Activated naive CD4-positive, alpha-beta T cell treated with anti-CD3 and anti-CD28 coated beads for 36 hours (primary cell): ENCODE results near the gene IL36G. TPM values are rescaled to one million over a fixed set of nuclear protein-coding genes. Genes with fewer than 3 reads are reported as not detected.

Experiments used
- CTCF ChIA-PET: fragments of 350-600 bp; sonication (Branson Sonifier 250); formaldehyde crosslinking; loops from one replicate; lab custom pipeline; 2021; ENCODE audit warnings: antibody characterized with exemption; lab: Charles Lee
- DNase-seq: peaks from one replicate; pipeline ENCODE4 v3.0.0-alpha.2; 2020
- H3K27ac Mint-ChIP-seq: one replicate; pipeline ENCODE4 v1.8.0; 2021; ENCODE audit warnings: mild to moderate bottlenecking, mixed read lengths
- H3K27me3 Mint-ChIP-seq: one replicate; pipeline ENCODE4 v1.8.0; 2021; ENCODE audit warnings: low read depth, mixed read lengths
- H3K36me3 Mint-ChIP-seq: one replicate; pipeline ENCODE4 v1.8.0; 2021; ENCODE audit warnings: low read depth, mixed read lengths
- H3K4me1 Mint-ChIP-seq: one replicate; pipeline ENCODE4 v1.8.0; 2021; ENCODE audit warnings: low read depth, mixed read lengths
- H3K4me3 Mint-ChIP-seq: one replicate; pipeline ENCODE4 v1.8.0; 2021; ENCODE audit warnings: mild to moderate bottlenecking, moderate library complexity, mixed read lengths
- H3K9me3 Mint-ChIP-seq: one replicate; pipeline ENCODE4 v1.8.0; 2021; ENCODE audit warnings: mixed read lengths
- intact Hi-C: fragments of 100-400 bp; cut with micrococcal nuclease; formaldehyde crosslinking; loops from one replicate; pipeline ENCODE4 v1.15.1; 2023
- total RNA-seq, 2 experiments: library from RNA; stranded (reverse); gene quantifications; one replicate each; pipeline ENCODE4 v1.2.3, GENCODE V29; 2021

The IL36G gene
- total RNA-seq, 2 experiments from 2014 or later: not detected

- no peak overlapping the region for H3K27ac Mint-ChIP-seq
- intact Hi-C loops: no loop called here
- CTCF ChIA-PET: no interaction called here
These were observed 29.4 kb downstream of the IL36G start for GRCh38 chr2:113007250-113007649.

GRCh38 chr2:113009622-113010021, 31.8 kb downstream of the IL36G start:
- Mint-ChIP-seq H3K4me3 (no peak overlapping the region), H3K27me3 (no peaks in the 10 kb centered on the region), H3K9me3 (no peaks in the 10 kb centered on the region), H3K4me1 (peaks cover 6% of the 10 kb centered on the region), H3K36me3 (no peaks in the 10 kb centered on the region), H3K27ac (no peak overlapping the region)
- intact Hi-C loops: no loop called here
- no peak for DNase-seq
- CTCF ChIA-PET: interaction anchor here (1.9 kb wide), 1 partner anchor 260 kb away, joined by 4 read pairs; no protein-coding TSS in a partner anchor

More at GRCh38 chr2:113007250-113007649, 29.4 kb downstream of the IL36G start:
- no peak for DNase-seq
- H3K36me3 Mint-ChIP-seq: no peaks in the 10 kb centered on the region
- no peak overlapping the region for H3K4me3 Mint-ChIP-seq
- no peaks in the 10 kb centered on the region for H3K9me3 Mint-ChIP-seq
- H3K4me1 Mint-ChIP-seq: peaks cover 6% of the 10 kb centered on the region
- H3K27me3 Mint-ChIP-seq: no peaks in the 10 kb centered on the region

GRCh38 chr2:113010088-113010487, 32.3 kb downstream of the IL36G start:
- H3K9me3 Mint-ChIP-seq: no peaks in the 10 kb centered on the region
- no peaks in the 10 kb centered on the region for H3K27me3 Mint-ChIP-seq
- peaks cover 6% of the 10 kb centered on the region for H3K4me1 Mint-ChIP-seq
- CTCF ChIA-PET: interaction anchor here (1.9 kb wide), 1 partner anchor 260 kb away, joined by 4 read pairs; no protein-coding TSS in a partner anchor
- no peaks in the 10 kb centered on the region for H3K36me3 Mint-ChIP-seq
- no peak for DNase-seq
- no peak overlapping the region for H3K27ac Mint-ChIP-seq
- intact Hi-C loops: no loop called here
- no peak overlapping the region for H3K4me3 Mint-ChIP-seq

GRCh38 chr2:113011108-113011507, 33.3 kb downstream of the IL36G start:
- Mint-ChIP-seq H3K4me1 (peaks cover 14% of the 10 kb centered on the region), H3K9me3 (no peaks in the 10 kb centered on the region), H3K27ac (no peak overlapping the region), H3K27me3 (no peaks in the 10 kb centered on the region), H3K4me3 (no peak overlapping the region), H3K36me3 (no peaks in the 10 kb centered on the region)
- DNase-seq: no peak
- intact Hi-C loops: no loop called here
- CTCF ChIA-PET: interaction anchor here (1.9 kb wide), 1 partner anchor 261 kb away, joined by 4 read pairs; no protein-coding TSS in a partner anchor

- intact Hi-C loops: no loop called here
These were observed 34.9 kb downstream of the IL36G start for GRCh38 chr2:113012436-113013335.

GRCh38 chr2:113013336-113013661, 35.5 kb downstream of the IL36G start:
- Mint-ChIP-seq H3K4me1 (peaks cover 17% of the 10 kb centered on the region), H3K36me3 (no peaks in the 10 kb centered on the region), H3K27me3 (no peaks in the 10 kb centered on the region), H3K4me3 (no peak overlapping the region), H3K9me3 (no peaks in the 10 kb centered on the region), H3K27ac (no peak overlapping the region)
- intact Hi-C loops: no loop called here
- no peak for DNase-seq
- CTCF ChIA-PET: no interaction called here

More at GRCh38 chr2:113012436-113013335, 34.9 kb downstream of the IL36G start:
- Mint-ChIP-seq H3K36me3 (no peaks in the 10 kb centered on the region), H3K4me3 (no peak overlapping the region), H3K9me3 (no peaks in the 10 kb centered on the region), H3K27me3 (no peaks in the 10 kb centered on the region), H3K4me1 (peaks cover 20% of the 10 kb centered on the region), H3K27ac (no peak overlapping the region)
- DNase-seq: no peak
- CTCF ChIA-PET: no interaction called here

GRCh38 chr2:113014067-113014466, 36.3 kb downstream of the IL36G start:
- Mint-ChIP-seq H3K27ac (no peak overlapping the region), H3K4me1 (peaks cover 17% of the 10 kb centered on the region), H3K9me3 (peaks cover 6% of the 10 kb centered on the region), H3K4me3 (no peak overlapping the region), H3K36me3 (no peaks in the 10 kb centered on the region), H3K27me3 (no peaks in the 10 kb centered on the region)
- no peak for DNase-seq
- intact Hi-C loops: no loop called here
- CTCF ChIA-PET: no interaction called here

- peaks cover 6% of the 10 kb centered on the region for H3K9me3 Mint-ChIP-seq
- CTCF ChIA-PET: no interaction called here
- H3K27me3 Mint-ChIP-seq: no peaks in the 10 kb centered on the region
These were observed 37.2 kb downstream of the IL36G start for GRCh38 chr2:113015042-113015441.

GRCh38 chr2:113015655-113016054, 37.8 kb downstream of the IL36G start:
- no peak for DNase-seq
- Mint-ChIP-seq H3K4me3 (no peak overlapping the region), H3K9me3 (peaks cover 6% of the 10 kb centered on the region), H3K4me1 (peaks cover 14% of the 10 kb centered on the region), H3K27ac (no peak overlapping the region), H3K36me3 (no peaks in the 10 kb centered on the region), H3K27me3 (no peaks in the 10 kb centered on the region)
- intact Hi-C loops: no loop called here
- CTCF ChIA-PET: no interaction called here

More at GRCh38 chr2:113015042-113015441, 37.2 kb downstream of the IL36G start:
- Mint-ChIP-seq H3K4me3 (no peak overlapping the region), H3K27ac (no peak overlapping the region), H3K4me1 (peaks cover 16% of the 10 kb centered on the region), H3K36me3 (no peaks in the 10 kb centered on the region)
- intact Hi-C loops: no loop called here
- no peak for DNase-seq

GRCh38 chr2:113018509-113018908, 40.7 kb downstream of the IL36G start:
- H3K9me3 Mint-ChIP-seq: peaks cover 6% of the 10 kb centered on the region
- intact Hi-C loops: no loop called here
- CTCF ChIA-PET: interaction anchor here (0.7 kb wide), 1 partner anchor 77 kb away, joined by 3 read pairs; no protein-coding TSS in a partner anchor
- H3K4me1 Mint-ChIP-seq: peaks cover 14% of the 10 kb centered on the region
- no peak overlapping the region for H3K27ac Mint-ChIP-seq
- H3K36me3 Mint-ChIP-seq: no peaks in the 10 kb centered on the region
- no peak overlapping the region for H3K4me3 Mint-ChIP-seq
- no peak for DNase-seq
- no peaks in the 10 kb centered on the region for H3K27me3 Mint-ChIP-seq

- CTCF ChIA-PET: no interaction called here
- Mint-ChIP-seq H3K4me3 (no peak overlapping the region), H3K36me3 (no peaks in the 10 kb centered on the region), H3K4me1 (peaks cover 4% of the 10 kb centered on the region), H3K27ac (no peak overlapping the region), H3K9me3 (peaks cover 6% of the 10 kb centered on the region), H3K27me3 (no peaks in the 10 kb centered on the region)
- no peak for DNase-seq
- intact Hi-C loops: no loop called here
These were observed 43.5 kb downstream of the IL36G start for GRCh38 chr2:113021312-113021711.

- CTCF ChIA-PET: no interaction called here
These were observed 47.0 kb downstream of the IL36G start for GRCh38 chr2:113024764-113025163.

GRCh38 chr2:113025737-113026136, 47.9 kb downstream of the IL36G start:
- Mint-ChIP-seq H3K36me3 (no peaks in the 10 kb centered on the region), H3K9me3 (no peaks in the 10 kb centered on the region), H3K4me3 (no peak overlapping the region), H3K4me1 (no peaks in the 10 kb centered on the region), H3K27me3 (no peaks in the 10 kb centered on the region), H3K27ac (no peak overlapping the region)
- CTCF ChIA-PET: no interaction called here
- intact Hi-C loops: no loop called here
- DNase-seq: no peak

More at GRCh38 chr2:113024764-113025163, 47.0 kb downstream of the IL36G start:
- Mint-ChIP-seq H3K36me3 (no peaks in the 10 kb centered on the region), H3K4me1 (no peaks in the 10 kb centered on the region), H3K27ac (no peak overlapping the region), H3K9me3 (no peaks in the 10 kb centered on the region), H3K4me3 (no peak overlapping the region), H3K27me3 (no peaks in the 10 kb centered on the region)
- intact Hi-C loops: no loop called here
- DNase-seq: no peak
